ENCODE results near the gene PTPN20. TPM values are rescaled to one million over a fixed set of nuclear protein-coding genes. Genes with fewer than 3 reads are reported as not detected.
"Not testable (repeated sequence)": the region's sequence is repeated elsewhere in the genome, so short reads cannot be mapped to it uniquely, and the experiment has no call there.

PTPN20 gene
- total RNA-seq, 3 donors from 2014 or later: 0.64 to 14.8 (median 5.6) TPM

GRCh38 chr10:46987233-46987924 is 76.2 kb downstream of the PTPN20 start:
- H3K27me3 ChIP-seq; H3K4me1 ChIP-seq; H3K27ac ChIP-seq; intact Hi-C loops (cut with DNase I; ENCODE audit: low total_unique reads); DNase-seq (ENCODE audit: low spot score in 2 of 2); H3K4me3 ChIP-seq; H3K9me3 ChIP-seq; H3K36me3 ChIP-seq: not testable (repeated sequence)

- TF ChIP-seq POLR2A (IDR thresholded peaks at IDR 0.05): no peak
- TF ChIP-seq CTCF (IDR thresholded peaks at IDR 0.05): peak in 2 of 3 donors; percentile 18 to 23
- peak in 2 of 3 donors; percentile 61 for TF ChIP-seq POLR2AphosphoS5 (IDR thresholded peaks at IDR 0.05)
- Histone ChIP-seq H3K9me3 (no peaks in the 10 kb centered on the region), H3K4me3 (no peak overlapping the region), H3K27me3 (no peaks in the 10 kb centered on the region), H3K36me3 (no peaks in the 10 kb centered on the region), H3K4me1 (no peaks in the 10 kb centered on the region), H3K27ac (peak overlapping the region; percentile 60 to 88)
- DNase-seq (ENCODE audit: low spot score in 2 of 2): no peak
- intact Hi-C loops (cut with DNase I; ENCODE audit: low total_unique reads): no loop called here
Measured at GRCh38 chr10:46992803-46993561, 81.8 kb downstream of the PTPN20 start.

GRCh38 chr10:46995234-46995633 is 84.0 kb downstream of the PTPN20 start:
- no peak for DNase-seq (ENCODE audit: low spot score in 2 of 2)
- Histone ChIP-seq H3K4me1 (no peaks in the 10 kb centered on the region), H3K27ac (no peak overlapping the region), H3K4me3 (no peak overlapping the region), H3K36me3 (no peaks in the 10 kb centered on the region), H3K27me3 (no peaks in the 10 kb centered on the region), H3K9me3 (no peaks in the 10 kb centered on the region)
- intact Hi-C loops (cut with DNase I; ENCODE audit: low total_unique reads): no loop called here
- TF ChIP-seq POLR2AphosphoS5 (IDR thresholded peaks at IDR 0.05) (no peak), POLR2A (IDR thresholded peaks at IDR 0.05) (no peak), CTCF (IDR thresholded peaks at IDR 0.05) (no peak)

GRCh38 chr10:46998192-46998591 is 87.0 kb downstream of the PTPN20 start:
- intact Hi-C loops (cut with DNase I; ENCODE audit: low total_unique reads): no loop called here
- H3K27ac ChIP-seq: no peak overlapping the region
- DNase-seq (ENCODE audit: low spot score in 2 of 2): no peak
- H3K9me3 ChIP-seq: no peaks in the 10 kb centered on the region
- H3K4me3 ChIP-seq: no peak overlapping the region
- TF ChIP-seq CTCF (IDR thresholded peaks at IDR 0.05): no peak
- no peak for TF ChIP-seq POLR2AphosphoS5 (IDR thresholded peaks at IDR 0.05)
- no peak for TF ChIP-seq POLR2A (IDR thresholded peaks at IDR 0.05)
- no peaks in the 10 kb centered on the region for H3K36me3 ChIP-seq
- no peaks in the 10 kb centered on the region for H3K27me3 ChIP-seq
- no peaks in the 10 kb centered on the region for H3K4me1 ChIP-seq

- H3K27ac ChIP-seq: no peak overlapping the region
- H3K27me3 ChIP-seq: no peaks in the 10 kb centered on the region
- no peaks in the 10 kb centered on the region for H3K9me3 ChIP-seq
Measured at GRCh38 chr10:46998595-46998994, 87.4 kb downstream of the PTPN20 start.

More at GRCh38 chr10:46998595-46998994, 87.4 kb downstream of the PTPN20 start:
- no peak for DNase-seq (ENCODE audit: low spot score in 2 of 2)
- Histone ChIP-seq H3K4me3 (no peak overlapping the region), H3K4me1 (no peaks in the 10 kb centered on the region), H3K36me3 (no peaks in the 10 kb centered on the region)
- TF ChIP-seq CTCF (IDR thresholded peaks at IDR 0.05): no peak
- TF ChIP-seq POLR2AphosphoS5 (IDR thresholded peaks at IDR 0.05): no peak
- no peak for TF ChIP-seq POLR2A (IDR thresholded peaks at IDR 0.05)
- intact Hi-C loops (cut with DNase I; ENCODE audit: low total_unique reads): no loop called here
